ENCODE results near the gene TFF3. TPM values are rescaled to one million over a fixed set of nuclear protein-coding genes. Genes with fewer than 3 reads are reported as not detected.

Gene TFF3
- total RNA-seq, 1 donor from 2014 or later = not detected

GRCh38 chr21:42316891-42317290, 1.7 kb upstream of the TFF3 start:
- Mint-ChIP-seq H3K27me3 (ENCODE audit: insufficient read depth, low read depth) (peaks cover 6% of the 10 kb centered on the region), H3K36me3 (no peaks in the 10 kb centered on the region), H3K9me3 (no peaks in the 10 kb centered on the region), H3K4me1 (peaks cover 40% of the 10 kb centered on the region), H3K4me3 (no peak overlapping the region), H3K27ac (no peak overlapping the region)
- Histone ChIP-seq H3K4me2 (peak overlapping the region; percentile 31), H3K79me2 (ENCODE audit: low read depth) (no peaks in the 10 kb centered on the region), H3K27ac (no peak overlapping the region), H4K20me1 (ENCODE audit: low read depth) (no peaks in the 10 kb centered on the region), H3K27me3 (no peaks in the 10 kb centered on the region), H3K9ac (no peak overlapping the region), H3K4me1 (peaks cover 40% of the 10 kb centered on the region), H2AFZ (replicated peaks) (no peak overlapping the region), H3K36me3 (no peaks in the 10 kb centered on the region), H3K9me3 (ENCODE audit: low read depth) (no peaks in the 10 kb centered on the region), H3F3A (ENCODE audit: low read depth) (peaks cover 15% of the 10 kb centered on the region), H3K4me3 (no peak overlapping the region)
- TF ChIP-seq EZH2phosphoT487 (IDR thresholded peaks at IDR 0.05) (no peak), EZH2 (IDR thresholded peaks at IDR 0.05) (no peak)
- TF ChIP-seq, protein P1, sequence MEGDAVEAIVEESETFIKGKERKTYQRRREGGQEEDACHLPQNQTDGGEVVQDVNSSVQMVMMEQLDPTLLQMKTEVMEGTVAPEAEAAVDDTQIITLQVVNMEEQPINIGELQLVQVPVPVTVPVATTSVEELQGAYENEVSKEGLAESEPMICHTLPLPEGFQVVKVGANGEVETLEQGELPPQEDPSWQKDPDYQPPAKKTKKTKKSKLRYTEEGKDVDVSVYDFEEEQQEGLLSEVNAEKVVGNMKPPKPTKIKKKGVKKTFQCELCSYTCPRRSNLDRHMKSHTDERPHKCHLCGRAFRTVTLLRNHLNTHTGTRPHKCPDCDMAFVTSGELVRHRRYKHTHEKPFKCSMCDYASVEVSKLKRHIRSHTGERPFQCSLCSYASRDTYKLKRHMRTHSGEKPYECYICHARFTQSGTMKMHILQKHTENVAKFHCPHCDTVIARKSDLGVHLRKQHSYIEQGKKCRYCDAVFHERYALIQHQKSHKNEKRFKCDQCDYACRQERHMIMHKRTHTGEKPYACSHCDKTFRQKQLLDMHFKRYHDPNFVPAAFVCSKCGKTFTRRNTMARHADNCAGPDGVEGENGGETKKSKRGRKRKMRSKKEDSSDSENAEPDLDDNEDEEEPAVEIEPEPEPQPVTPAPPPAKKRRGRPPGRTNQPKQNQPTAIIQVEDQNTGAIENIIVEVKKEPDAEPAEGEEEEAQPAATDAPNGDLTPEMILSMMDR (IDR thresholded peaks at IDR 0.05) = no peak
- DNase-seq (ENCODE audit: low spot score) = no peak

DNA sequence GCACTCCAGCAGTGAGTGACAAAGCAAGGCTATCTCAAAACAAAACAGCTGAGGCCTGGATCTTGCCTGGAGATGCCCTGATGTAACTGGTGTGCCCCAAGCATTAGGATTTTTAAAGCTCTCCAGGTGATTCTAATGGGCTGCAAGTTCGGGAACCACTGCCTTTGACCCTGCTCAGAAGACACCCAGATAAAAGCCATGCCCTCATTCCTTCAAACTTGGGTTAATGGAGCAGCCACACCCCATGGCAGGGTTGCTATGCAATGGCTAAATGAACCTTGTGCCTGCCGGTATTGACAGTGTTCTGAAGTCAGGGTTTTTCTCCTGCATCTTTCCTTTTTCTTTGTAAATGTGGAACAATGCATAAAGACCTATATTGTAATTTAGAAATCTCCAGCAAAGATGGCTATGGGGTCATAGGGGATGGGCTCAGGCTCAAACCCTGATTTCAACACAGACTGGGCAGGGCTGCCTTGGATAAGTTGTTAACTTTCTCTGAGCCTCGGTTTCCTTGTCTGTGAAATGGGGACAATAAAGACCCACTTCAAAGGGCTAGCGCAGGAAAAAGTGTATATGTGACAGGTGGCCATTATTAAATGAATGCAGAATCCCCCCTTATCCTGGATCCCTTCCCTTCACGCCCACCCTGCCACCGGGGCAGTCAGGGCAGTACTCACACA, 453 bp downstream of the TFF3 start:
- no peak overlapping the region for H3K27ac ChIP-seq
- Mint-ChIP-seq H3K27ac (no peak overlapping the region), H3K4me3 (no peak overlapping the region), H3K9me3 (no peaks in the 10 kb centered on the region), H3K36me3 (no peaks in the 10 kb centered on the region), H3K27me3 (ENCODE audit: insufficient read depth, low read depth) (peaks cover 7% of the 10 kb centered on the region), H3K4me1 (peaks cover 54% of the 10 kb centered on the region)
- H3K79me2 ChIP-seq (ENCODE audit: low read depth) = no peaks in the 10 kb centered on the region
- TF ChIP-seq EZH2phosphoT487 (IDR thresholded peaks at IDR 0.05) (no peak), EZH2 (IDR thresholded peaks at IDR 0.05) (no peak)
- TF ChIP-seq, protein P1 (IDR thresholded peaks at IDR 0.05) = no peak
- no peak overlapping the region for H2AFZ ChIP-seq (replicated peaks)
- H3K9me3 ChIP-seq (ENCODE audit: low read depth) = no peaks in the 10 kb centered on the region
- peaks cover 44% of the 10 kb centered on the region for H3K4me1 ChIP-seq
- H3K9ac ChIP-seq = no peak overlapping the region
- H3K27me3 ChIP-seq = peaks cover 6% of the 10 kb centered on the region
- H4K20me1 ChIP-seq (ENCODE audit: low read depth) = no peaks in the 10 kb centered on the region
- H3F3A ChIP-seq (ENCODE audit: low read depth) = peaks cover 15% of the 10 kb centered on the region
- H3K36me3 ChIP-seq = no peaks in the 10 kb centered on the region
- peak overlapping the region; percentile 6 for H3K4me2 ChIP-seq
- no peak for DNase-seq (ENCODE audit: low spot score)
- H3K4me3 ChIP-seq = no peak overlapping the region

DNA sequence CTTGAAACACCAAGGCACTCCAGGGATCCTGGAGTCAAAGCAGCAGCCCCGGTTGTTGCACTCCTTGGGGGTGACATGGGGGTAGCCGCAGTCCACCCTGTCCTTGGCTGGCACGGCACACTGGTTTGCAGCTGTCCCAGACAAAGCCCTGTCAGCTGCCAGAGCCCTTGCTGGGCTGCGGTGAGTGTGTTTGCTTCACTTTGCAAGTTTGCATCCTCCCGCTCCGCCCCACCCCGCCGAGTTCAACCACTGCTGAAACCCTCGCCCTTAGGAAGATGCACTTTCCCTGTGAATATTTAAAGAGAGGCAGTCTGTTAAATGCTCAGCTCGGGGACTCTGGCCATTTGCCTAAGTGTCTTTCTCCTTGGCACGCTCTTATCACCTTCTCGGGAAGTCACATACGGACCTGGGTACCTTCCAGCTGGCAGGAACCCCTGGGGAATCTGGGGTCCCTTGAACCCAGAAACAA, 1.7 kb downstream of the TFF3 start:
- H3K27ac Mint-ChIP-seq = no peak overlapping the region
- H3K27ac ChIP-seq = no peak overlapping the region
- peak overlapping the region; percentile 42 for H3K4me2 ChIP-seq
- H3K4me3 Mint-ChIP-seq = no peak overlapping the region
- H2AFZ ChIP-seq (replicated peaks) = peak overlapping the region; percentile 54
- no peaks in the 10 kb centered on the region for H3K9me3 ChIP-seq (ENCODE audit: low read depth)
- peak; percentile 52 for DNase-seq (ENCODE audit: low spot score)
- peaks cover 15% of the 10 kb centered on the region for H3F3A ChIP-seq (ENCODE audit: low read depth)
- H3K36me3 ChIP-seq = no peaks in the 10 kb centered on the region
- no peaks in the 10 kb centered on the region for H3K9me3 Mint-ChIP-seq
- TF ChIP-seq, protein P1 (IDR thresholded peaks at IDR 0.05) = no peak
- TF ChIP-seq EZH2 (IDR thresholded peaks at IDR 0.05) (no peak), EZH2phosphoT487 (IDR thresholded peaks at IDR 0.05) (no peak)
- no peaks in the 10 kb centered on the region for H3K79me2 ChIP-seq (ENCODE audit: low read depth)
- H3K27me3 ChIP-seq = peaks cover 6% of the 10 kb centered on the region
- H3K4me1 Mint-ChIP-seq = peaks cover 58% of the 10 kb centered on the region
- peaks cover 8% of the 10 kb centered on the region for H3K27me3 Mint-ChIP-seq (ENCODE audit: insufficient read depth, low read depth)
- no peak overlapping the region for H3K9ac ChIP-seq
- H3K4me1 ChIP-seq = peaks cover 44% of the 10 kb centered on the region
- H3K36me3 Mint-ChIP-seq = no peaks in the 10 kb centered on the region
- no peaks in the 10 kb centered on the region for H4K20me1 ChIP-seq (ENCODE audit: low read depth)
- H3K4me3 ChIP-seq = no peak overlapping the region
